ENCODE measurements around the gene S100A2. TPM values are rescaled to one million over a fixed set of nuclear protein-coding genes. Genes with fewer than 3 reads are reported as not detected.
A peak's percentile ranks its signal among the peaks of the same experiment; 100 is the strongest.

S100A2 gene
- total RNA-seq, 4 donors from 2014 or later, result 127 to 519 (median 267) TPM

- peaks cover 70% of the 10 kb centered on the region for H3K4me1 ChIP-seq
- 7% methylated on average over 18 of the region's 25 CpGs for WGBS
- H3K27ac ChIP-seq, result peak overlapping the region; percentile 99
- TF ChIP-seq POLR2AphosphoS5 (IDR thresholded peaks at IDR 0.05) (peak in 1 of 3 donors; percentile 85), POLR2A (IDR thresholded peaks at IDR 0.05) (peak in 1 of 2 donors; percentile 33), CTCF (IDR thresholded peaks at IDR 0.05) (peak; percentile 97 to 99), EP300 (IDR thresholded peaks at IDR 0.05) (no peak)
- H3K9me3 ChIP-seq, result no peaks in the 10 kb centered on the region
- peak overlapping the region; percentile 37 for H3K4me3 ChIP-seq
- DNase-seq (ENCODE audit: low spot score in 2 of 2), result peak; percentile 96 to 97
- no peaks in the 10 kb centered on the region for H3K27me3 ChIP-seq
- no peaks in the 10 kb centered on the region for H3K36me3 ChIP-seq
Observed at GRCh38 chr1:153568367-153569099, 2.9 kb upstream of the S100A2 start.

- Histone ChIP-seq H3K27ac (peak overlapping the region; percentile 99), H3K36me3 (no peaks in the 10 kb centered on the region), H3K4me3 (peak overlapping the region; percentile 37), H3K9me3 (no peaks in the 10 kb centered on the region), H3K4me1 (peaks cover 65% of the 10 kb centered on the region), H3K27me3 (no peaks in the 10 kb centered on the region)
- 43% methylated on average over 20 of the region's 22 CpGs for WGBS
- TF ChIP-seq POLR2A (IDR thresholded peaks at IDR 0.05) (no peak), EP300 (IDR thresholded peaks at IDR 0.05) (no peak), CTCF (IDR thresholded peaks at IDR 0.05) (no peak), POLR2AphosphoS5 (IDR thresholded peaks at IDR 0.05) (peak in 1 of 3 donors; percentile 32)
- DNase-seq (ENCODE audit: low spot score in 2 of 2), result no peak
Observed at GRCh38 chr1:153567621-153568366, 2.1 kb upstream of the S100A2 start.

- 53% methylated on average over 9 of the region's 16 CpGs for WGBS
- no peaks in the 10 kb centered on the region for H3K9me3 ChIP-seq
- peaks cover 59% of the 10 kb centered on the region for H3K4me1 ChIP-seq
- DNase-seq (ENCODE audit: low spot score in 2 of 2), result peak; percentile 98 to 99
- H3K27me3 ChIP-seq, result no peaks in the 10 kb centered on the region
- peak overlapping the region; percentile 29 for H3K4me3 ChIP-seq
- peak overlapping the region; percentile 99 for H3K27ac ChIP-seq
- no peaks in the 10 kb centered on the region for H3K36me3 ChIP-seq
- TF ChIP-seq POLR2AphosphoS5 (IDR thresholded peaks at IDR 0.05), result peak in 2 of 3 donors; percentile 71 to 92
- no peak for TF ChIP-seq POLR2A (IDR thresholded peaks at IDR 0.05)
- no peak for TF ChIP-seq CTCF (IDR thresholded peaks at IDR 0.05)
- peak; percentile 30 for TF ChIP-seq EP300 (IDR thresholded peaks at IDR 0.05)
Observed at GRCh38 chr1:153566414-153567371, 1.0 kb upstream of the S100A2 start.

- no peak for DNase-seq (ENCODE audit: low spot score in 2 of 2)
- TF ChIP-seq CTCF (IDR thresholded peaks at IDR 0.05) (no peak), POLR2A (IDR thresholded peaks at IDR 0.05) (no peak), POLR2AphosphoS5 (IDR thresholded peaks at IDR 0.05) (no peak), EP300 (IDR thresholded peaks at IDR 0.05) (no peak)
- Histone ChIP-seq H3K27ac (peak overlapping the region; percentile 99), H3K4me1 (peaks cover 58% of the 10 kb centered on the region), H3K4me3 (peak overlapping the region; percentile 36), H3K9me3 (no peaks in the 10 kb centered on the region), H3K27me3 (no peaks in the 10 kb centered on the region), H3K36me3 (no peaks in the 10 kb centered on the region)
- 44% methylated on average over 2 of the region's 7 CpGs for WGBS
Observed at GRCh38 chr1:153563991-153564390, 1.7 kb downstream of the S100A2 start.
